22Rv1 (cell line): ENCODE results near the gene ADAMTS17.

Source experiments
- H3K27ac ChIP-seq: fragments of 450-650 bp; 2 replicates; pipeline ENCODE4 v1.5.1; 2017
- CTCF ChIP-seq: fragments of 450-650 bp; IDR thresholded peaks from 2 replicates; pipeline ENCODE4 v1.5.1; 2017; ENCODE audit warnings: mild to moderate bottlenecking
- ZFX ChIP-seq: fragments of 450-650 bp; IDR thresholded peaks from 2 replicates; pipeline ENCODE4 v1.6.1; 2017; ENCODE audit warnings: antibody characterized with exemption, borderline replicate concordance

Gene ADAMTS17

GRCh38 chr15:100263031-100263430 lies 78.7 kb downstream of the ADAMTS17 start:
- no peak overlapping the region for H3K27ac ChIP-seq
- TF ChIP-seq ZFX (no peak), CTCF (no peak)

GRCh38 chr15:100261302-100262240 lies 80.2 kb downstream of the ADAMTS17 start:
- no peak for TF ChIP-seq CTCF
- no peak for TF ChIP-seq ZFX
- H3K27ac ChIP-seq, result no peak overlapping the region

- TF ChIP-seq ZFX (no peak), CTCF (no peak)
- H3K27ac ChIP-seq, result no peak overlapping the region
Observed at GRCh38 chr15:100259266-100259665, 82.5 kb downstream of the ADAMTS17 start.

- H3K27ac ChIP-seq, result no peak overlapping the region
- no peak for TF ChIP-seq CTCF
- no peak for TF ChIP-seq ZFX
Observed at GRCh38 chr15:100256970-100257650, 84.7 kb downstream of the ADAMTS17 start.

GRCh38 chr15:100256101-100256969 lies 85.4 kb downstream of the ADAMTS17 start:
- no peak for TF ChIP-seq CTCF
- no peak for TF ChIP-seq ZFX
- H3K27ac ChIP-seq, result no peak overlapping the region

GRCh38 chr15:100255644-100256043 lies 86.1 kb downstream of the ADAMTS17 start:
- no peak overlapping the region for H3K27ac ChIP-seq
- TF ChIP-seq CTCF (no peak), ZFX (no peak)
